ENCODE results near the gene MEA1.
A peak's percentile ranks its signal among the peaks of the same experiment; 100 is the strongest.

MEA1 gene

GRCh38 chr6:43013843-43014433, at the start of gene MEA1, which contains the start of gene KLHDC3:
Gene MEA1 (minus strand): TSS chr6:43013946. CDS start chr6:43013813, 133 bp downstream.
Gene KLHDC3 (plus strand): TSS chr6:43014249. CDS start chr6:43017193, 2,944 bp downstream.
- H3K4me3 ChIP-seq (ENCODE audit: low read depth, low read length), result peak within 1 kb of the TSS; percentile 98
- POLR2A ChIA-PET, result interaction anchor here (0.6 to 1.6 kb wide), 12 partner anchors 29 to 169 kb away, joined by 3 to 10 read pairs (median 3); partner anchors contain the start of genes CNPY3, CUL7, CUL9 and KLC4
- CTCF ChIA-PET, result interaction anchor here (1.1 to 5.5 kb wide), 6 partner anchors 9 to 215 kb away, joined by 3 to 38 read pairs (median 7); partner anchors contain the start of gene DNPH1
- peak; percentile 99 for DNase-seq (ENCODE audit: low read depth, low spot score)
- no peak for TF ChIP-seq CTCF (IDR thresholded peaks at IDR 0.05; ENCODE audit: insufficient read depth, low read length, missing control alignments)

- H3K4me3 ChIP-seq (ENCODE audit: low read depth, low read length), result no peak overlapping the region
- no peak for DNase-seq (ENCODE audit: low read depth, low spot score)
- no peak for TF ChIP-seq CTCF (IDR thresholded peaks at IDR 0.05; ENCODE audit: insufficient read depth, low read length, missing control alignments)
- ChIA-PET POLR2A (no interaction called here), CTCF (interaction anchor here (1.2 to 4.0 kb wide), 2 partner anchors 67 to 83 kb away, joined by 3 to 43 read pairs; no protein-coding TSS in a partner anchor)
Observed at GRCh38 chr6:43062818-43063217, 49.1 kb upstream of the MEA1 start.

- no peak for TF ChIP-seq CTCF (IDR thresholded peaks at IDR 0.05; ENCODE audit: insufficient read depth, low read length, missing control alignments)
Observed at GRCh38 chr6:43061861-43062260, 48.1 kb upstream of the MEA1 start.

GRCh38 chr6:43060755-43061633, 47.2 kb upstream of the MEA1 start:
- POLR2A ChIA-PET, result interaction anchor here (0.7 to 1.8 kb wide), 2 partner anchors 109 to 122 kb away, joined by 3 to 7 read pairs; no protein-coding TSS in a partner anchor

More at GRCh38 chr6:43061861-43062260, 48.1 kb upstream of the MEA1 start:
- ChIA-PET POLR2A (no interaction called here), CTCF (interaction anchor here (1.9 to 5.1 kb wide), 3 partner anchors 9 to 82 kb away, joined by 7 to 39 read pairs (median 33); no protein-coding TSS in a partner anchor)
- no peak overlapping the region for H3K4me3 ChIP-seq (ENCODE audit: low read depth, low read length)
- no peak for DNase-seq (ENCODE audit: low read depth, low spot score)

GRCh38 chr6:43060034-43060754, 46.4 kb upstream of the MEA1 start:
- H3K4me3 ChIP-seq (ENCODE audit: low read depth, low read length), result peak overlapping the region; percentile 80
- no peak for TF ChIP-seq CTCF (IDR thresholded peaks at IDR 0.05; ENCODE audit: insufficient read depth, low read length, missing control alignments)
- CTCF ChIA-PET, result interaction anchor here (1.0 to 5.1 kb wide), 4 partner anchors 10 to 84 kb away, joined by 3 to 39 read pairs (median 20); no protein-coding TSS in a partner anchor
- POLR2A ChIA-PET, result interaction anchor here (0.7 to 1.8 kb wide), 3 partner anchors 84 to 123 kb away, joined by 3 to 7 read pairs (median 7); no protein-coding TSS in a partner anchor
- DNase-seq (ENCODE audit: low read depth, low spot score), result no peak

More at GRCh38 chr6:43060755-43061633, 47.2 kb upstream of the MEA1 start:
- peak overlapping the region; percentile 80 for H3K4me3 ChIP-seq (ENCODE audit: low read depth, low read length)
- no peak for DNase-seq (ENCODE audit: low read depth, low spot score)
- CTCF ChIA-PET, result interaction anchor here (1.0 to 5.1 kb wide), 4 partner anchors 9 to 83 kb away, joined by 3 to 39 read pairs (median 20); no protein-coding TSS in a partner anchor
- TF ChIP-seq CTCF (IDR thresholded peaks at IDR 0.05; ENCODE audit: insufficient read depth, low read length, missing control alignments), result no peak

Measured in AG04449 (cell line).